Retinal pigment epithelial cell (primary cell): ENCODE results near the gene KATNB1.
A peak's percentile ranks its signal among the peaks of the same experiment; 100 is the strongest.

Experiments
- DNase-seq: peaks from one replicate; pipeline ENCODE4 v3.0.0-alpha.2; 2010; ENCODE audit warnings: low read depth
- H3K4me3 ChIP-seq: 2 replicates; pipeline ENCODE4 v1.5.1; 2011; ENCODE audit warnings: mild to moderate bottlenecking, low read length, control low read depth, moderate library complexity
- TF ChIP-seq, protein P1 (sequence below): conservative IDR thresholded peaks from 2 replicates; pipeline ENCODE4 v1.5.1; 2011; ENCODE audit warnings: low read depth, low read length, control low read depth, inconsistent platforms

The KATNB1 gene

DNA sequence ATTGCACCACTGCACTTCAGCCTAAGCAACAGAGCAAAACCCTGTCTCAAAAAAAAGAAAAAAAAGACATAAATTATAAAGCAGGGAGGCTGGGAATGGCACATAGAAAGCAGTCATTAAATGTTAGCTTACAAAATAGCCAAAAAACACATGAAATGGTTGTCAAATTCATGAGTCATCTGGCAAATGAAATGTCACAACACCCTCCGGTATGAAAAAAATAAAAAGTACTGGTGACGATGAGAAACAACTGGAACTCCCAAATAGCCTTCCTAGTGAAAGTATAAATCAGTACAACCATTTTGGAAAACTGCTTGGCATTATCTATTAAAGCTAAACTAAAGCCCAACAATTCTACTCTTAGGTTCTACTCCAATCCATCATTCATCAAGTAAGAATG lies 3.5 kb upstream of the KATNB1 start:
- TF ChIP-seq, protein P1, sequence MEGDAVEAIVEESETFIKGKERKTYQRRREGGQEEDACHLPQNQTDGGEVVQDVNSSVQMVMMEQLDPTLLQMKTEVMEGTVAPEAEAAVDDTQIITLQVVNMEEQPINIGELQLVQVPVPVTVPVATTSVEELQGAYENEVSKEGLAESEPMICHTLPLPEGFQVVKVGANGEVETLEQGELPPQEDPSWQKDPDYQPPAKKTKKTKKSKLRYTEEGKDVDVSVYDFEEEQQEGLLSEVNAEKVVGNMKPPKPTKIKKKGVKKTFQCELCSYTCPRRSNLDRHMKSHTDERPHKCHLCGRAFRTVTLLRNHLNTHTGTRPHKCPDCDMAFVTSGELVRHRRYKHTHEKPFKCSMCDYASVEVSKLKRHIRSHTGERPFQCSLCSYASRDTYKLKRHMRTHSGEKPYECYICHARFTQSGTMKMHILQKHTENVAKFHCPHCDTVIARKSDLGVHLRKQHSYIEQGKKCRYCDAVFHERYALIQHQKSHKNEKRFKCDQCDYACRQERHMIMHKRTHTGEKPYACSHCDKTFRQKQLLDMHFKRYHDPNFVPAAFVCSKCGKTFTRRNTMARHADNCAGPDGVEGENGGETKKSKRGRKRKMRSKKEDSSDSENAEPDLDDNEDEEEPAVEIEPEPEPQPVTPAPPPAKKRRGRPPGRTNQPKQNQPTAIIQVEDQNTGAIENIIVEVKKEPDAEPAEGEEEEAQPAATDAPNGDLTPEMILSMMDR = no peak
- H3K4me3 ChIP-seq = no peak overlapping the region
- DNase-seq = no peak

DNA sequence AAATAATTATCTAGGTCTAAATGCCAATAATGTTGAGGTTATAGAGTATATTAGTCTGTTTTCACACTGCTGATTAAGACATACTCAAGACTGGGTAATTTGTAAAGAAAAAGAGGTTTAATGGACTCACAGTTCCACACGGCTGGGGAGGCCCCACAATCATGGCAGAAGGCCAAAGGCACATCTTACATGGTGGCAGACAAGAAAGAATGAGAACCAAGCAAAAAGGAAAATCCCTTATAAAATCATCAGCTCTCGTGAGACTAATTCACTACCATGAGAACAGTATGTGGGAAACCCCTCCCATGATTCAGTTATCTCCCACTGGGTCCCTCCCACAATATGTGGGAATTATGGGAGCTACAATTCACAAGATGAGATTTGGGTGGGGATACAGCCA lies 2.9 kb upstream of the KATNB1 start:
- TF ChIP-seq, protein P1 = no peak
- H3K4me3 ChIP-seq = no peak overlapping the region
- no peak for DNase-seq

DNA sequence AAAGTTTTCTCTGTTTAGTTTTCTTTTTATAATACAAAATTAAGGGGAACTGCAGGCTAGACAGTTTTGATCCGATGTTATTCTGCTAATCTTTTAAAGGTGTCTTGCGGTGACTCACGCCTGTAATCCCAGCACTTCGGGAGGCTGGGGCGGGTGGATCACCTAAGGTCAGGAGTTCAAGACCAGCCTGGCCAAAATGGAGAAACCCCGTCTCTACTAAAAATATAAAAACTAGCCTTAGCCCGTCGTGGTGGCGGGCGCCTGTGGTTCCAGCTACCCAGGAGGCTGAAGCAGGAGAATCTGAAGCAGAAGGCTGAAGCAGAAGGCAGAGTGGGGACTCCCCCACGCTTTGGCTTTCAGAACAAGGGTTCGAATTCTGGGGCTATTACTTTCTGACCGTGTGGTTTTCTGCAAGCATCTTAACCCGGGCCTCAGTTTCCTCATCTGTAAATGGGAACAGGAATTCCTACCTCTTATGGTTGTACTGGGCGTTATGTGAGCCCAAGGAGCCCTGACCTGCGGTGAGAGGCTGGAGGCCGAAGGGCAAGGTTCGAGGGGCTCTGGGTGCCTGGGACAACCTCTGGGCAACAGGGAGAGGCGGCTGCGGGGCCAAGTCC lies 1.2 kb upstream of the KATNB1 start:
- H3K4me3 ChIP-seq = peak overlapping the region; percentile 82
- TF ChIP-seq, protein P1 = no peak
- DNase-seq = no peak

DNA sequence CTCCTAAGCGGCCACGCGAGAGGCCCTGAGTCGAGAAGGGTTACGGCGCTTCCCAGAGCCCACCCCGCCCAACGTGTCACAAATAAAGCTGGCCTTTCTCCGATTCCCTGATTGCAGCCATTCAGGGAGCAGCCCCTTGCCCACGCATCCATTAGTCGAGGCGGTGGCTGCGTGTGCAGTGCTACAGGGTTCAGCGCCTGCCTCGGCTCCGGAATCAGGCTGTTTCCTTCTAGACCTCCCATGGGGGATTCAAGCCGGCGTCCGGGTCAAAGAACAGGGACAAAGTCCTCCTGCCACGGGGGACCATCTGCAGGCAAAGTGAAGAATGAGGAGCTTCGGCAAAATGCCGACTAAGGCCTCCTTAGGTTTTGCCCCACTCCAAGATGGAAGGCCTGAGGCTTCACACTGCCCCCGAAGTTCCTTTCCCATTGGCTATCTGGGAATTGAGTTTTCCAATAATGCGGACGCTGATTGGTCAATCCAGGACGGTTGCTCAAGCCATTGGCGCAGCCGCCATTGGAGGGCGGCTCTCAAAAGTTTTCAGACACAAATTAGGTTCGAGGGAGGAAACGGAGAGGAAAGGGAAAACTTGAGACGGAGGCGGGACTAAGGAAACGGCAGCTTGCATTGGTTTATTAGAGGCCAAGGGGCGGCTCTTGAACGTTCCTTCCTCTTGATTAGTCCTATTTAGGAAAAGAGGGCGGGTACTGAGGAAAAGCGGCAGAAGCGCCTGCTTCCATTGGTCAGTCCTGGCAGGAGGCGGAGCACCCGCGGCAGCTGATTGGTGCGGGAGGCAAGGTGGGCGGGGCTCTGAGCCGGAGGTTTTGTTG lies 430 bp upstream of the KATNB1 start:
- DNase-seq = peak; percentile 100
- peak overlapping the region; percentile 82 for H3K4me3 ChIP-seq
- TF ChIP-seq, protein P1 = no peak

DNA sequence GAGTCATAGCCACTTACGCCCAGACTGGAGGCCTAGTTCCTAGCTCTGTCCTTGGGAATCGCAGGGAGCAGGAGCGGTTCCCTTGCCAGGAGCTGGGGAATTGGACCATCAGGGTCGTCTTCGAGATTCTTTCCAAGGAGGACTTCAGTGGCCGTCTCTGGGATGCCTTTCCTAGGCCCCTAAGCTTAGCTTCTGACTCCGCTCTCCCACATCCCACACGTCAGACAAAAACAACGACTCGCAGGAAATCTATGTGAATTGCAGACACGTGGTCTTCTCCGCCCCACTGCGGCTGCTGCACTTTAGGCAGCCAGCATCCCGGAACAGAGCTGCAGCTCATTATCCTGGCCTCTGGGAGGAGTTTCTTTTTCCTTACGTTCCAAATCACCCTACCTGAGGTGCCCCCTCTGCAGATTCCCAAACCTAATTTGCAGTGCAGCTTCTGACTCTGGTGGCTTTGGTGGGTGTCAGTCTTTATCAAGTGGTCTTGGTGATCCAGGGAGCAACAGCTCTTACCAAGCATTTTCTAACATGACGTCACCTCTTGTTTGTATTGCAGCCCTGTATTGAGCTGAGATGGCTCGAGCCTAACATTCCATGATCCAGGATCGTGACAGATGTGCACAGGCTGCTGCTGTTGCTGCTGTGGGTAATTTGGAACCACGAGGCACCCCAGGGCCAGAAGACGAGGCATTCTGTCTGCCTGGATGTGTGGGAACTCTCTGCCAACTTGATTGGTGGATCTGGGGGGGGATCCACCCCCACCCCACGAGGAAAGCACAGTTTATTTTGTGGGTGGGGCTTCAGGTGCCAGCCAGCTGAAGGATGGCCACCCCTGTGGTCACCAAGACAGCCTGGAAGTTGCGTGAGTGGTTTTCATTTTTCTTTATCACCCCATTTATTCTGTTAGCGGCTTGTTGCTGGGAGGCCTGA lies 1.1 kb downstream of the KATNB1 start:
- peak; percentile 28 for DNase-seq
- peak overlapping the region; percentile 76 for H3K4me3 ChIP-seq
- TF ChIP-seq, protein P1 = peak; percentile 15

DNA sequence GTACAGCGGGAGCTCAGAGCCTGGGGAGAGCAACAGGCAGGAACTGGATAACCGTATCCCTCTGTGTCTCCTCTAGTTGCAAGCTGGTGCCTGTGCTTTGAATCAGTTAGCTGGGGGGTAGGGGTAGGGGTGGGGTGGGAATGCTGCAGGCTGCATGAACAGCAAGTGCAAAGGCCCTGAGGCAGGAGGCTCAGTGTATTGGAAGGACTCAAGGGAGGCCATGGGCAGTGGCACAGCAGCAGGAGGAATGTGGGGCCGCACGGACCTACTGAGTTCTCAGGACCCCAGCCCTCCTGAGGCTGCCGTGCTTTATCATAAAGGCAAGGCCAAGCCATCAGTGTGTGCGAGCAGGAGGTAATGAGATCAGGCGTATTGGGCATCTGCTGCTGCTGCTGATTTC lies 3.3 kb downstream of the KATNB1 start:
- TF ChIP-seq, protein P1 = no peak
- DNase-seq = no peak
- H3K4me3 ChIP-seq = no peak overlapping the region
